H9 (cell line): ENCODE results near the gene OR5B17. TPM values are rescaled to one million over a fixed set of nuclear protein-coding genes. Genes with fewer than 3 reads are reported as not detected.

Source experiments
- DNase-seq: peaks from one replicate; pipeline ENCODE4 v3.0.0-alpha.2; 2017
- H2AFZ ChIP-seq: one replicate; pipeline ENCODE4 v1.6.1; 2013; ENCODE audit warnings: mild to moderate bottlenecking, low read length, control low read depth, moderate library complexity
- H2AK5ac ChIP-seq: 2 replicates; pipeline ENCODE4 v1.6.1; 2013; ENCODE audit warnings: low read length, control low read depth, mixed read lengths; ENCODE audit not compliant: insufficient read length
- H2BK120ac ChIP-seq: one replicate; pipeline ENCODE4 v1.6.1; 2013; ENCODE audit warnings: low read depth, mild to moderate bottlenecking, low read length, control low read depth, inconsistent platforms; ENCODE audit not compliant: poor library complexity, severe bottlenecking
- H2BK12ac ChIP-seq: 2 replicates; pipeline ENCODE4 v1.6.1; 2013; ENCODE audit warnings: low read length, control low read depth, mixed read lengths, low read depth; ENCODE audit not compliant: insufficient read length
- H2BK15ac ChIP-seq: 2 replicates; pipeline ENCODE4 v1.6.1; 2013; ENCODE audit warnings: low read depth, low read length, control low read depth
- H2BK20ac ChIP-seq: one replicate; pipeline ENCODE4 v1.6.1; 2013; ENCODE audit warnings: low read depth, mild to moderate bottlenecking, low read length, control low read depth, inconsistent platforms; ENCODE audit not compliant: poor library complexity, severe bottlenecking
- H2BK5ac ChIP-seq: 2 replicates; pipeline ENCODE4 v1.6.1; 2013; ENCODE audit warnings: low read length, control low read depth, mixed read lengths; ENCODE audit not compliant: insufficient read length
- H3K14ac ChIP-seq: 2 replicates; pipeline ENCODE4 v1.6.1; 2013; ENCODE audit warnings: low read length, control low read depth; ENCODE audit not compliant: insufficient read depth
- H3K18ac ChIP-seq: 2 replicates; pipeline ENCODE4 v1.6.1; 2013; ENCODE audit warnings: low read depth, mild to moderate bottlenecking, mixed read lengths, low read length, control low read depth; ENCODE audit not compliant: insufficient read length
- H3K23ac ChIP-seq: 2 replicates; pipeline ENCODE4 v1.6.1; 2013; ENCODE audit warnings: low read length, control low read depth, mixed read lengths, low read depth; ENCODE audit not compliant: insufficient read length
- H3K23me2 ChIP-seq: 2 replicates; pipeline ENCODE4 v1.6.1; 2013; ENCODE audit warnings: low read depth, mild to moderate bottlenecking, mixed read lengths, low read length, control low read depth; ENCODE audit not compliant: insufficient read length, poor library complexity, severe bottlenecking
- H3K27ac ChIP-seq: 2 replicates; pipeline ENCODE4 v1.5.1; 2013; ENCODE audit warnings: low read length, control low read depth, mixed read lengths, low read depth; ENCODE audit not compliant: insufficient read length
- H3K27me3 ChIP-seq: 2 replicates; pipeline ENCODE4 v1.6.1; 2013; ENCODE audit warnings: low read length, control low read depth, inconsistent platforms; ENCODE audit not compliant: insufficient read depth
- H3K4ac ChIP-seq: 2 replicates; pipeline ENCODE4 v1.6.1; 2013; ENCODE audit warnings: low read depth, mild to moderate bottlenecking, control low read depth, inconsistent platforms, low read length, moderate library complexity
- H3K4me1 ChIP-seq: 2 replicates; pipeline ENCODE4 v1.6.1; 2013; ENCODE audit warnings: low read length, control low read depth, inconsistent platforms; ENCODE audit not compliant: insufficient read depth
- H3K4me2 ChIP-seq: 2 replicates; pipeline ENCODE4 v1.6.1; 2013; ENCODE audit warnings: low read length, control low read depth, mixed read lengths; ENCODE audit not compliant: insufficient read length, insufficient read depth
- H3K56ac ChIP-seq: 2 replicates; pipeline ENCODE4 v1.6.1; 2013; ENCODE audit warnings: low read depth, mild to moderate bottlenecking, mixed read lengths, low read length, control low read depth; ENCODE audit not compliant: insufficient read length
- H3K79me1 ChIP-seq: 2 replicates; pipeline ENCODE4 v1.6.1; 2013; ENCODE audit warnings: low read depth, mild to moderate bottlenecking, moderate library complexity, low read length, control low read depth, inconsistent platforms; ENCODE audit not compliant: insufficient read depth, poor library complexity, severe bottlenecking
- H3K79me2 ChIP-seq: 2 replicates; pipeline ENCODE4 v1.6.1; 2013; ENCODE audit warnings: low read length, control low read depth, inconsistent platforms; ENCODE audit not compliant: insufficient read depth
- H3K9ac ChIP-seq: 2 replicates; pipeline ENCODE4 v1.6.1; 2013; ENCODE audit warnings: low read length, control low read depth, mixed read lengths; ENCODE audit not compliant: insufficient read length; ENCODE audit errors: extremely low read depth
- H3K9me3 ChIP-seq: one replicate; pipeline ENCODE4 v1.6.1; 2013; ENCODE audit warnings: low read depth, low read length, inconsistent platforms; ENCODE audit not compliant: control insufficient read depth
- H3T11ph ChIP-seq: one replicate; pipeline ENCODE4 v1.6.1; 2013; ENCODE audit warnings: mild to moderate bottlenecking, low read length, control low read depth, inconsistent platforms
- H4K20me1 ChIP-seq: one replicate; pipeline ENCODE4 v1.6.1; 2013; ENCODE audit not compliant: control insufficient read depth, insufficient read length, insufficient read depth
- H4K5ac ChIP-seq: 2 replicates; pipeline ENCODE4 v1.6.1; 2013; ENCODE audit warnings: low read depth, mild to moderate bottlenecking, mixed read lengths, low read length, control low read depth; ENCODE audit not compliant: insufficient read length
- H4K8ac ChIP-seq: replicated peaks from 2 replicates; pipeline ENCODE4 v1.6.1; 2013; ENCODE audit warnings: low read length, control low read depth, mixed read lengths, low read depth; ENCODE audit not compliant: insufficient read length
- H4K91ac ChIP-seq: 2 replicates; pipeline ENCODE4 v1.6.1; 2013; ENCODE audit warnings: low read depth, mild to moderate bottlenecking, moderate library complexity, mixed read lengths, low read length, control low read depth; ENCODE audit not compliant: insufficient read length
- H3K27ac Mint-ChIP-seq, 3 experiments: 2 replicates in 2 of 3; 3 replicates in 1 of 3; pipeline ENCODE4 v1.8.0; 2020 to 2021; ENCODE audit warnings: mixed read lengths in 3 of 3, mild to moderate bottlenecking in 1 of 3, moderate library complexity in 1 of 3
- H3K27me3 Mint-ChIP-seq: 2 replicates; pipeline ENCODE4 v1.8.0; 2021; ENCODE audit warnings: low read depth, mild to moderate bottlenecking, moderate library complexity, mixed read lengths
- H3K36me3 Mint-ChIP-seq, 3 experiments: 2 replicates in 2 of 3; 3 replicates in 1 of 3; pipeline ENCODE4 v1.8.0; 2020 to 2021; ENCODE audit warnings: low read depth in 3 of 3, mixed read lengths in 3 of 3; ENCODE audit not compliant: insufficient read depth in 1 of 3
- H3K4me1 Mint-ChIP-seq, 2 experiments: 2 replicates each; pipeline ENCODE4 v1.8.0; 2020; ENCODE audit warnings: mixed read lengths in 2 of 2
- H3K4me3 Mint-ChIP-seq, 2 experiments: 2 replicates in 1 of 2; 3 replicates in 1 of 2; pipeline ENCODE4 v1.8.0; 2020 to 2021; ENCODE audit warnings: mild to moderate bottlenecking in 2 of 2, mixed read lengths in 2 of 2, moderate library complexity in 1 of 2
- H3K9me3 Mint-ChIP-seq, 2 experiments: 2 replicates in 1 of 2; 3 replicates in 1 of 2; pipeline ENCODE4 v1.8.0; 2020; ENCODE audit warnings: mild to moderate bottlenecking in 2 of 2, mixed read lengths in 2 of 2, moderate library complexity in 1 of 2
- CTCF ChIP-seq: fragments of 200-600 bp; sonication (generic); conservative IDR thresholded peaks from 3 replicates; pipeline ENCODE4 v1.8.0; 2021; ENCODE audit warnings: antibody characterized with exemption, mild to moderate bottlenecking
- WGBS: extraction: QIAGEN DNeasy Blood & Tissue Kit; methylation state at CpG from one replicate; pipeline ENCODE4 v1.1.7; 2013; ENCODE audit warnings: missing lambda C conversion rate, low lambda C conversion rate, mixed read lengths; ENCODE audit not compliant: insufficient read length; ENCODE audit errors: extremely low coverage; 5-methylcytosine and 5-hydroxymethylcytosine counted together
- total RNA-seq: library from RNA; stranded (reverse); gene quantifications from 2 replicates; pipeline ENCODE4 v1.2.1, GENCODE V29; 2021

The OR5B17 gene
- total RNA-seq, 1 experiment from 2014 or later: not detected

GRCh38 chr11:58392746-58393145 lies 33.9 kb upstream of the OR5B17 start:
- Histone ChIP-seq H2BK5ac (no peak overlapping the region), H3K4me1 (no peaks in the 10 kb centered on the region), H3K79me1 (no peaks in the 10 kb centered on the region), H2BK20ac (no peak overlapping the region), H3K23ac (no peak overlapping the region), H2AFZ (no peak overlapping the region), H3K56ac (no peak overlapping the region), H3K4ac (no peak overlapping the region), H4K5ac (no peak overlapping the region), H3K14ac (no peak overlapping the region), H2BK15ac (no peak overlapping the region), H2BK120ac (no peak overlapping the region), H3K18ac (no peak overlapping the region), H4K8ac (no peak overlapping the region), H2AK5ac (no peak overlapping the region), H3K9ac (no peak overlapping the region), H3K27me3 (no peaks in the 10 kb centered on the region), H4K91ac (no peak overlapping the region), H3K23me2 (no peaks in the 10 kb centered on the region), H3K4me2 (no peak overlapping the region), H3K79me2 (no peaks in the 10 kb centered on the region), H3T11ph (no peak overlapping the region), H3K9me3 (no peaks in the 10 kb centered on the region), H3K27ac (no peak overlapping the region), H4K20me1 (no peaks in the 10 kb centered on the region), H2BK12ac (no peak overlapping the region)
- Mint-ChIP-seq H3K27me3 (no peaks in the 10 kb centered on the region), H3K36me3 (peaks cover 6 to 11% (median 8%) of the 10 kb centered on the region in 3 experiments; a peak in 5 of 7 replicates), H3K4me3 (no peak overlapping the region), H3K9me3 (peaks cover 16 to 22% of the 10 kb centered on the region in 2 experiments), H3K27ac (no peak overlapping the region), H3K4me1 (no peaks in the 10 kb centered on the region)
- no CpG with 5 or more reads among the region's 1 CpG for WGBS
- TF ChIP-seq CTCF: no peak
- no peak for DNase-seq
